ENCODE measurements around the gene SLC44A1.

The SLC44A1 gene

DNA sequence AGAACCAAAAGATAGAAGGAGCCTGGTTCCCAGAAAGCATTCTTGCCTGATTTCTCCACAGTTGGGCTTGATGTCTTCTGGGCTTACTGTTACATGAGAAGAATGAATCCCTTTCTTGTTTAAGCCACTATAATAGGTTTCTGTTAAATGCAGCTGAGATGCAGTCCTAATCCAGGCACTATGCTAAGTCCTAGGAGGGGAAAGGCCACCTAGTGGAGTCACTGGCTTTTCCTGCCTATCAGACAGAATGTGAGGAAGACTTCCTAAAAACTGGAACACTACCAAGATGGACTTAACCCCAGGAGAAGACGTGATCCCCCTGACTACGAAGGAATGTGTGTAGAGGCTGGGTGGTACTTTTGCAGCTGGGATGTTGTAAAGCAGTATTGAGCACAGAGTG is 169.1 kb downstream of the SLC44A1 start:
- H3K36me3 ChIP-seq (ENCODE audit: insufficient read depth, low read length) = no peaks in the 10 kb centered on the region
- no peak overlapping the region for H3K9ac ChIP-seq (ENCODE audit: low read length)
- TF ChIP-seq CTCF (IDR thresholded peaks at IDR 0.05; ENCODE audit: low read length) = peak; percentile 19; the same call in 1 of the 2 replicates
- TF ChIP-seq EZH2 (IDR thresholded peaks at IDR 0.05; ENCODE audit: borderline replicate concordance, low read length) = no peak
- H3K4me1 ChIP-seq (ENCODE audit: insufficient read depth, low read length, severe bottlenecking) = peaks cover 4% of the 10 kb centered on the region
- H3K27me3 ChIP-seq (ENCODE audit: insufficient read depth, low read length) = no peaks in the 10 kb centered on the region
- H3K9me2 ChIP-seq (ENCODE audit: low read depth, low read length) = no peaks in the 10 kb centered on the region
- H3K27ac ChIP-seq (ENCODE audit: low read depth, low read length, poor library complexity, severe bottlenecking) = no peak overlapping the region
- no peak overlapping the region for H3K4me2 ChIP-seq (ENCODE audit: low read length)
- no peaks in the 10 kb centered on the region for H3F3A ChIP-seq (ENCODE audit: insufficient read depth, low read length)
- H4K20me1 ChIP-seq (ENCODE audit: insufficient read depth, low read length) = no peaks in the 10 kb centered on the region
- no peak overlapping the region for H2AFZ ChIP-seq (ENCODE audit: low read length)
- H3K79me2 ChIP-seq (ENCODE audit: insufficient read depth, low read length) = no peaks in the 10 kb centered on the region
- H3K4me3 ChIP-seq (ENCODE audit: low read depth, low read length, poor library complexity, severe bottlenecking) = no peak overlapping the region
- H3K9me3 ChIP-seq (ENCODE audit: low read length) = no peaks in the 10 kb centered on the region

DNA sequence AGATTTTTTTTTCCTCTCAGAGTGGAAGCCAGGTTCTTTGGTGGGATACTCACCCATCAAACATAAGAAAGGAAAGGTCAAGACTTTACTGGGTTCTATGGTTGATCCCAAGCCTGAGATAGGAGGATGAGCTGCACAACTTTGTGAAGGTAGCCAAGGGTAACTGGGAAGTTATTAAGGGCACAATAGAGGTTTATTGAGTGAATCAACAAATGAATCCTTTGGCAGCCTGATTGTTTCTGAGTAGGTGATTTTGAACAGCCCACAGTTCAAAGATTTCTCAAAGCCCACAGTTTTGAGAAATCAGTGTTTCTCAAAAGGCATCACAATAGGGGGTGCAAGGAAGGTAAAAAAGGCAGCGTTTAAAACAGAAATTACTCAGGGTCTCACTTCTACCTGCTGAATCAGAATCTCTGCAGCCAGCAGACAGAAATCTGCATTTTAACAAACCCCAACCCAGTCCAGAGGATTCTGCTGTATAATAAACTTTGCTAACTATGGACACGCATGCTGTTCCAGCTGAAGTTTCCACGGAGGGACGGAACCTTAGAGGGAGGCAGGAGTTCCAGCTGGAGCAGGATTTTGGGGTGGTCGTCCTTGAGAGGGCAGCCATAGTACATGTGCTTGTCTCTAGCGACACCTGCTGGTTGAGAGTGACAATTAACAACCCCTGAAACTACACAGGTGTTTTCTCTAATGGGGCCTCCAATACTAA is 170.7 kb downstream of the SLC44A1 start:
- TF ChIP-seq EZH2 (IDR thresholded peaks at IDR 0.05; ENCODE audit: borderline replicate concordance, low read length) = no peak
- peak; percentile 96 for TF ChIP-seq CTCF (IDR thresholded peaks at IDR 0.05; ENCODE audit: low read length)
- no peaks in the 10 kb centered on the region for H3K9me2 ChIP-seq (ENCODE audit: low read depth, low read length)
- H3K36me3 ChIP-seq (ENCODE audit: insufficient read depth, low read length) = no peaks in the 10 kb centered on the region
- H3K9ac ChIP-seq (ENCODE audit: low read length) = no peak overlapping the region
- H3K27me3 ChIP-seq (ENCODE audit: insufficient read depth, low read length) = no peaks in the 10 kb centered on the region
- no peaks in the 10 kb centered on the region for H3K9me3 ChIP-seq (ENCODE audit: low read length)
- H3K4me1 ChIP-seq (ENCODE audit: insufficient read depth, low read length, severe bottlenecking) = peaks cover 4% of the 10 kb centered on the region
- no peak overlapping the region for H2AFZ ChIP-seq (ENCODE audit: low read length)
- no peaks in the 10 kb centered on the region for H4K20me1 ChIP-seq (ENCODE audit: insufficient read depth, low read length)
- H3K4me3 ChIP-seq (ENCODE audit: low read depth, low read length, poor library complexity, severe bottlenecking) = no peak overlapping the region
- no peaks in the 10 kb centered on the region for H3F3A ChIP-seq (ENCODE audit: insufficient read depth, low read length)
- H3K4me2 ChIP-seq (ENCODE audit: low read length) = peak overlapping the region; percentile 33
- H3K79me2 ChIP-seq (ENCODE audit: insufficient read depth, low read length) = no peaks in the 10 kb centered on the region
- no peak overlapping the region for H3K27ac ChIP-seq (ENCODE audit: low read depth, low read length, poor library complexity, severe bottlenecking)

- no peak overlapping the region for H3K4me3 ChIP-seq (ENCODE audit: low read depth, low read length, poor library complexity, severe bottlenecking)
- H3K4me1 ChIP-seq (ENCODE audit: insufficient read depth, low read length, severe bottlenecking) = peaks cover 4% of the 10 kb centered on the region
- H3K27ac ChIP-seq (ENCODE audit: low read depth, low read length, poor library complexity, severe bottlenecking) = no peak overlapping the region
- TF ChIP-seq CTCF (IDR thresholded peaks at IDR 0.05; ENCODE audit: low read length) (no peak), EZH2 (IDR thresholded peaks at IDR 0.05; ENCODE audit: borderline replicate concordance, low read length) (no peak)
- H3K36me3 ChIP-seq (ENCODE audit: insufficient read depth, low read length) = no peaks in the 10 kb centered on the region
- no peaks in the 10 kb centered on the region for H3K79me2 ChIP-seq (ENCODE audit: insufficient read depth, low read length)
- H3K9ac ChIP-seq (ENCODE audit: low read length) = no peak overlapping the region
- H3K27me3 ChIP-seq (ENCODE audit: insufficient read depth, low read length) = no peaks in the 10 kb centered on the region
- no peaks in the 10 kb centered on the region for H3K9me3 ChIP-seq (ENCODE audit: low read length)
- no peak overlapping the region for H3K4me2 ChIP-seq (ENCODE audit: low read length)
- H3K9me2 ChIP-seq (ENCODE audit: low read depth, low read length) = no peaks in the 10 kb centered on the region
- H4K20me1 ChIP-seq (ENCODE audit: insufficient read depth, low read length) = no peaks in the 10 kb centered on the region
- H2AFZ ChIP-seq (ENCODE audit: low read length) = no peak overlapping the region
- H3F3A ChIP-seq (ENCODE audit: insufficient read depth, low read length) = no peaks in the 10 kb centered on the region
These were observed 171.2 kb downstream of the SLC44A1 start for GRCh38 chr9:105415662-105415980.

Data from OCI-LY1 (cell line).